Cardiac fibroblast (primary cell): ENCODE results near the gene KCNA5.

Experiments used
- DNase-seq, 2 donors: peaks; one replicate each; pipeline versions ENCODE4 v3.0.0 to v3.0.0-alpha.2; 2010; ENCODE audit warnings: low read depth in 2 of 2
- H3K4me3 ChIP-seq, 2 donors: replicated peaks in 1 of 2; 1 replicate in 1 of 2; 2 replicates in 1 of 2; pipeline ENCODE4 v1.5.1; 2011; ENCODE audit warnings: low read depth in 2 of 2, low read length in 2 of 2, mild to moderate bottlenecking in 2 of 2, moderate library complexity in 1 of 2
- CTCF ChIP-seq: IDR thresholded peaks from one replicate; pipeline ENCODE4 v1.5.1; 2011; ENCODE audit warnings: low read depth, mild to moderate bottlenecking, low read length, inconsistent platforms

KCNA5 gene

GRCh38 chr12:5003025-5003666 is 40.5 kb upstream of the KCNA5 start:
- DNase-seq: peak; percentile 58 to 64

DNA sequence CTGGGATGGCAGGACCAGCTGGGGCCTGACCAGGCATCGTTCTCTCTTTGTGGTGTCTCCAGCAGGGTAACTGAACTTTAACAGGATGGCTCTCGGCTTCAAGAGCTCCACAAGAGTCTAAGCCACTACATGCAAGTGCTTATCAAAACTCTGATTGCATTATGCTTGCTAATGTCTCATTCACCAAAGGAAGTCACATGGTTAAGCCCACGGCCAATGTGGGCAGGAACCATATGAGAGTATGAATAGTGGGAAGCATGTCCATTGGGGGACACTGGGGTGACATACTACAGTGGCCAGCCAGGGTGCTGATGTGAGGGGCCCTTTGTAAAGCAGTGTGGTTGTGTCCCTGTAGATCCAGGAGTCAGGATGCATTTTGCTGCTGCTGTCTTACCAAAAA is 35.0 kb upstream of the KCNA5 start:
- DNase-seq: no peak
- no peak overlapping the region for H3K4me3 ChIP-seq
- TF ChIP-seq CTCF: no peak

More at GRCh38 chr12:5003025-5003666, 40.5 kb upstream of the KCNA5 start:
- TF ChIP-seq CTCF: peak; percentile 96
- H3K4me3 ChIP-seq: no peak overlapping the region

DNA sequence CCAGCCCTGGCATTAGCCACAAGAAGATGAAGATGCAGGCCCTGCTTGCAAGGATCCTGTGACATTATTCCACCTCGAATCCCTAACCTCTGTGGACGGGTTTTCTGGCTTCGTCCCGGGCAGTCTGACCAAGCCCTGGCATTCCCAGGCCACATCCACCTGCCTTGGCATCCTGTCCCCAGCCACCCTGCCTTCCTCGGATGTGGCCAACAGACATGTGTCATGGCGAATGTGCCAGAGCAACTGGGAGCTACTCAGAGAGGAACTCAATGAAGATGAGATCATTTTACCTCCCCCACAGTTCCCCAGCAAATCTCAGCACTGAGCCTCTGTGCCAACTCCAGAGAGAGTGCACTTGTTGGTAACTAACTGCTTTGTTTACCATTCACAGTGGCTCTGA is 33.5 kb upstream of the KCNA5 start:
- no peak for DNase-seq
- no peak overlapping the region for H3K4me3 ChIP-seq
- no peak for TF ChIP-seq CTCF

- H3K4me3 ChIP-seq: no peak overlapping the region
- DNase-seq: no peak
- TF ChIP-seq CTCF: no peak
Observed at GRCh38 chr12:5012337-5012736, 31.3 kb upstream of the KCNA5 start.

- no peak overlapping the region for H3K4me3 ChIP-seq
- TF ChIP-seq CTCF: no peak
- DNase-seq: peak in 1 of 2 donors; percentile 8
Observed at GRCh38 chr12:5013266-5013730, 30.4 kb upstream of the KCNA5 start.

GRCh38 chr12:5014269-5014668 is 29.4 kb upstream of the KCNA5 start:
- TF ChIP-seq CTCF: no peak
- DNase-seq: no peak

More at GRCh38 chr12:5014269-5014668, 29.4 kb upstream of the KCNA5 start:
- no peak overlapping the region for H3K4me3 ChIP-seq
